Kidney (tissue), 14 donors: Measurements from ENCODE around the gene ZNF408. TPM values are rescaled to one million over a fixed set of nuclear protein-coding genes. Genes with fewer than 3 reads are reported as not detected.

Source experiments
- DNase-seq, 5 donors: peaks; one replicate each; pipeline ENCODE4 v3.0.0-alpha.2; 2013 to 2020
- FAIRE-seq: peaks from 2 replicates; lab custom pipeline; 2012; peaks lifted over from hg19 to GRCh38; lab: Jason Lieb, UNC
- H3K27ac ChIP-seq, 2 donors: one replicate each; pipeline ENCODE4 v1.7.0; 2013; ENCODE audit warnings: low read depth in 2 of 2, low read length in 2 of 2, inconsistent platforms in 1 of 2
- H3K27me3 ChIP-seq: one replicate; pipeline ENCODE4 v1.7.1; 2013; ENCODE audit warnings: low read length, inconsistent platforms; ENCODE audit not compliant: control insufficient read depth, insufficient read depth
- H3K36me3 ChIP-seq, 3 donors: one replicate each; pipeline versions ENCODE4 v1.7.0 to v1.7.1; 2013; ENCODE audit warnings: low read length in 3 of 3, control low read depth in 1 of 3, inconsistent platforms in 1 of 3; ENCODE audit not compliant: insufficient read depth in 3 of 3, control insufficient read depth in 2 of 3
- H3K4me1 ChIP-seq, 3 donors: one replicate each; pipeline versions ENCODE4 v1.7.0 to v1.7.1; 2013; ENCODE audit warnings: low read length in 3 of 3, inconsistent platforms in 1 of 3, low read depth in 1 of 3; ENCODE audit not compliant: control insufficient read depth in 2 of 3, insufficient read depth in 2 of 3
- H3K4me3 ChIP-seq, 3 donors: one replicate each; pipeline versions ENCODE4 v1.7.0 to v1.8.1; 2013; ENCODE audit warnings: low read length in 3 of 3, control low read depth in 1 of 3, inconsistent platforms in 1 of 3
- H3K9ac ChIP-seq, 3 donors: one replicate each; pipeline versions ENCODE4 v1.7.0 to v1.7.1; 2013; ENCODE audit warnings: low read length in 3 of 3, control low read depth in 1 of 3, inconsistent platforms in 1 of 3
- H3K9me3 ChIP-seq, 3 donors: one replicate each; pipeline versions ENCODE4 v1.7.0 to v1.7.1; 2013; ENCODE audit warnings: low read length in 3 of 3, control low read depth in 1 of 3, inconsistent platforms in 1 of 3; ENCODE audit not compliant: control insufficient read depth in 2 of 3, insufficient read depth in 1 of 3
- intact Hi-C: fragments of 100-400 bp; cut with DNase I; formaldehyde crosslinking; loops from one replicate; pipeline ENCODE4 v1.11.1; 2022
- polyA plus RNA-seq: library from polyadenylated mRNA; stranded (reverse); fragments of 350-450 nt; fragmentation: Illumina TruSeq; extraction: RNeasy Lipid Tissue Mini Kit (QIAGEN cat#74804); gene quantifications from one replicate; pipeline ENCODE4 v1.2.3, GENCODE V29; 2014; ENCODE audit warnings: low read depth, low replicate concordance; ENCODE audit not compliant: insufficient read depth
- total RNA-seq: library from RNA; stranded (reverse); fragmentation: NEBNext Ultra II Directional; extraction: Animal tissue kit (Norgen Biotek cat#: 25700); gene quantifications from one replicate; pipeline ENCODE4 v1.2.1, GENCODE V29; 2021
- TF ChIP-seq, protein P1 (sequence below): IDR thresholded peaks from 3 replicates; pipeline ENCODE4 v1.5.1; 2012; ENCODE audit warnings: mild to moderate bottlenecking, moderate library complexity, borderline replicate concordance; ENCODE audit not compliant: insufficient read depth; ENCODE audit errors: extremely low read depth
- donor health status: control.
- donor health status: control.
- donor health status: control.
- donor health status: control.
- donor health status: control.
- donor health status: DM: yes; HTN: yes; CAD: no.
- donor health status: Normal renal cell carcinoma (clear cell type).

ZNF408 gene
- total and polyA plus RNA-seq, 2 donors from 2014 or later: 7.8 to 9.7 TPM

DNA sequence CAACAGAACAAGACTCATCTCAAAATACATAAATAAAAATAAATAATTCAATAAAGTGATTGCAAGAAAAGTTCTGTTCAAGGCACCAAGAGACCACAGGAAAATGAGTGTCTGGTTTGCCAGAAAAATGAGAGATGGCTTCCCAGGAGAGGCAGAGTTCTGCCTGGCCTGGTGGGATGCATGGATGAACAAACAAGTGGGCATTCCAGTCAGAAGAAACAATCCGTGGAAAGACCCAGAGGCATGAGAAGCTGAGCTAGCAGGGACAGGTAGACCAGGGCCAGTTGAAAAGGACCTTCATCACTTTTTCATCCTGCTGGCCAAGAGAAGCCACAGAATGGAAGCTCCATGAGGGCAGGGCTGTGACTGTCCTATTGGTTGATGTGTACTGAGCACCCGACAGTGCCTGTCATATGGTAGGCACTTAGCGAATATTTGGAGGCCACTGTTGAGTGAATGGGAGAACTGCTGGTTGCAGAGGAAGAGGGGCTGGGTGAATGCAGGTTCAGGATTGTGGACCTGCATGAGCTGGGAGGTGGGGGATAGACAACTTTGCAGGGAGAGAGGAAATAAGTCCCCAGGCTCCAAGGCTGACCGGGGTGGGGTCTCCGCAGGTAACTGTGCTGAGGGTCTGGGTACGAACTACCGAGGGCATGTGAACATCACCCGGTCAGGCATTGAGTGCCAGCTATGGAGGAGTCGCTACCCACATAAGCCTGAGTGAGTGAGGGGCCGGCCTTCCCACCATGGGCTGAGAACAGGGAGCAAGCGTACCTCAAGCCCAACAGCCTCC is 21.9 kb downstream of the ZNF408 start:
- TF ChIP-seq, protein P1, sequence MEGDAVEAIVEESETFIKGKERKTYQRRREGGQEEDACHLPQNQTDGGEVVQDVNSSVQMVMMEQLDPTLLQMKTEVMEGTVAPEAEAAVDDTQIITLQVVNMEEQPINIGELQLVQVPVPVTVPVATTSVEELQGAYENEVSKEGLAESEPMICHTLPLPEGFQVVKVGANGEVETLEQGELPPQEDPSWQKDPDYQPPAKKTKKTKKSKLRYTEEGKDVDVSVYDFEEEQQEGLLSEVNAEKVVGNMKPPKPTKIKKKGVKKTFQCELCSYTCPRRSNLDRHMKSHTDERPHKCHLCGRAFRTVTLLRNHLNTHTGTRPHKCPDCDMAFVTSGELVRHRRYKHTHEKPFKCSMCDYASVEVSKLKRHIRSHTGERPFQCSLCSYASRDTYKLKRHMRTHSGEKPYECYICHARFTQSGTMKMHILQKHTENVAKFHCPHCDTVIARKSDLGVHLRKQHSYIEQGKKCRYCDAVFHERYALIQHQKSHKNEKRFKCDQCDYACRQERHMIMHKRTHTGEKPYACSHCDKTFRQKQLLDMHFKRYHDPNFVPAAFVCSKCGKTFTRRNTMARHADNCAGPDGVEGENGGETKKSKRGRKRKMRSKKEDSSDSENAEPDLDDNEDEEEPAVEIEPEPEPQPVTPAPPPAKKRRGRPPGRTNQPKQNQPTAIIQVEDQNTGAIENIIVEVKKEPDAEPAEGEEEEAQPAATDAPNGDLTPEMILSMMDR: no peak
- H3K27me3 ChIP-seq: no peaks in the 10 kb centered on the region
- H3K4me1 ChIP-seq: no peaks in the 10 kb centered on the region
- no peak overlapping the region for H3K4me3 ChIP-seq
- no peak for DNase-seq
- H3K9ac ChIP-seq: no peak overlapping the region
- H3K27ac ChIP-seq: no peak overlapping the region
- no peaks in the 10 kb centered on the region for H3K36me3 ChIP-seq
- no peaks in the 10 kb centered on the region for H3K9me3 ChIP-seq
- intact Hi-C loops: no loop called here
- FAIRE-seq: no peak

DNA sequence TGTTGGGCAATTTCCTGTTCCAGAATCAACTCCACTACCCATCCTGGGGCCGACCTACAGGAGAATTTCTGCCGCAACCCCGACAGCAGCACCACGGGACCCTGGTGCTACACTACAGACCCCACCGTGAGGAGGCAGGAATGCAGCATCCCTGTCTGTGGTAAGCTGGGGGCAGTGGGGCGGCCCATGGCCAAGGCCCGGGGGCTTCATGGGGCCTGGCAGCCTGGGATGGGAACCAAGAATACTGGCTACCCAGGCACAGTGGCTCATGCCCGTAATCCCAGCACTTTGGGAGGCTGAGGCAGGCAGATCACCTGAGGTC is 22.5 kb downstream of the ZNF408 start:
- FAIRE-seq (no peak), DNase-seq (peak in 1 of 5 donors; percentile 28)
- TF ChIP-seq, protein P1: no peak
- no peak overlapping the region for H3K9ac ChIP-seq
- intact Hi-C loops: no loop called here
- no peaks in the 10 kb centered on the region for H3K27me3 ChIP-seq
- no peaks in the 10 kb centered on the region for H3K4me1 ChIP-seq
- H3K27ac ChIP-seq: no peak overlapping the region
- H3K9me3 ChIP-seq: no peaks in the 10 kb centered on the region
- no peak overlapping the region for H3K4me3 ChIP-seq
- H3K36me3 ChIP-seq: no peaks in the 10 kb centered on the region

DNA sequence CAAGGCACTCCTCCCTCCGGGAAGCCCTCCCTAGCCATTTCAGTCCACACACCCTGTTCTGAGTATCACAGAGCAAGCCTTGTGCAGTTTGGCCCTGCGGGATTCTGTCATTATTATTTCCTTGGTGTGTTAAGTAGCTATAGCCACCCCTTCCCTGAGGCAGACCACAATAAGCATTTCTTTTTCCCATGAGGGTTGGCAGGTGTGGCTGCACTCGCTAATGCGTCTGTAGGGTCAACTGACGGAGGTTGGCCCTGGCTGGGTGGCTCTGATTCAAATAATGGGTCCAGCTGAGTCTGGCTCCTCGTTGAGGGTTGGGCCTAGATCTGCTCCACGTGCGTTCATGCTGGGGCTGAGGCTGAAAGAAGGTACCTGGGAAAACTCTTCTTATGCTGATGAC is 23.3 kb downstream of the ZNF408 start:
- intact Hi-C loops: no loop called here
- FAIRE-seq (no peak), DNase-seq (no peak)
- Histone ChIP-seq H3K27me3 (no peaks in the 10 kb centered on the region), H3K4me3 (no peak overlapping the region), H3K4me1 (no peaks in the 10 kb centered on the region), H3K9me3 (no peaks in the 10 kb centered on the region), H3K27ac (no peak overlapping the region), H3K36me3 (no peaks in the 10 kb centered on the region), H3K9ac (no peak overlapping the region)
- TF ChIP-seq, protein P1: no peak
